HEK293 (cell line): Measurements from ENCODE around the gene PRKCA.

Experiments
- AEBP2 ChIP-seq: fragments of 450-650 bp; formaldehyde crosslinking; IDR thresholded peaks from 2 replicates; pipeline ENCODE4 v1.5.1; 2016; ENCODE audit warnings: missing biosample characterization, missing genetic modification characterization, borderline replicate concordance
- BCL11A ChIP-seq: fragments of 450-650 bp; formaldehyde crosslinking; IDR thresholded peaks from 2 replicates; pipeline ENCODE4 v1.5.1; 2016; ENCODE audit warnings: low read depth, missing biosample characterization, missing genetic modification characterization
- GLIS1 ChIP-seq: fragments of 450-650 bp; formaldehyde crosslinking; IDR thresholded peaks from 2 replicates; pipeline ENCODE4 v1.5.1; 2016; ENCODE audit warnings: missing biosample characterization, missing genetic modification characterization
- HIC1 ChIP-seq: fragments of 450-650 bp; formaldehyde crosslinking; IDR thresholded peaks from 2 replicates; pipeline ENCODE4 v1.5.1; 2016; ENCODE audit warnings: missing biosample characterization, missing genetic modification characterization
- PRDM2 ChIP-seq: fragments of 450-650 bp; formaldehyde crosslinking; IDR thresholded peaks from 2 replicates; pipeline ENCODE4 v1.5.1; 2016; ENCODE audit warnings: missing biosample characterization, missing genetic modification characterization, borderline replicate concordance
- SETDB1 ChIP-seq: IDR thresholded peaks from one replicate; pipeline ENCODE4 v1.6.1; 2017; ENCODE audit warnings: mild to moderate bottlenecking, low read length, moderate library complexity, mixed read lengths; ENCODE audit not compliant: insufficient read length
- SP7 ChIP-seq: fragments of 450-650 bp; formaldehyde crosslinking; IDR thresholded peaks from 2 replicates; pipeline ENCODE4 v1.5.1; 2016; ENCODE audit warnings: missing biosample characterization, missing genetic modification characterization
- ZBTB17 ChIP-seq: fragments of 450-650 bp; formaldehyde crosslinking; IDR thresholded peaks from 2 replicates; pipeline ENCODE4 v1.5.1; 2016; ENCODE audit warnings: missing biosample characterization, missing genetic modification characterization
- ZBTB21 ChIP-seq: fragments of 450-650 bp; formaldehyde crosslinking; IDR thresholded peaks from 2 replicates; pipeline ENCODE4 v1.5.1; 2017; ENCODE audit warnings: missing biosample characterization, missing genetic modification characterization
- ZBTB49 ChIP-seq: fragments of 450-650 bp; formaldehyde crosslinking; IDR thresholded peaks from 2 replicates; pipeline ENCODE4 v1.5.1; 2016; ENCODE audit warnings: missing biosample characterization, missing genetic modification characterization, low read depth
- ZNF140 ChIP-seq: fragments of 450-650 bp; formaldehyde crosslinking; IDR thresholded peaks from 2 replicates; pipeline ENCODE4 v1.5.1; 2016; ENCODE audit warnings: missing biosample characterization, missing genetic modification characterization
- ZNF18 ChIP-seq: fragments of 450-650 bp; formaldehyde crosslinking; IDR thresholded peaks from 2 replicates; pipeline ENCODE4 v1.5.1; 2016; ENCODE audit warnings: missing biosample characterization, missing genetic modification characterization
- ZNF24 ChIP-seq: fragments of 450-650 bp; formaldehyde crosslinking; IDR thresholded peaks from 2 replicates; pipeline ENCODE4 v1.5.1; 2016; ENCODE audit warnings: missing biosample characterization, missing genetic modification characterization
- ZNF266 ChIP-seq: fragments of 450-650 bp; formaldehyde crosslinking; IDR thresholded peaks from 2 replicates; pipeline ENCODE4 v1.5.1; 2016; ENCODE audit warnings: missing biosample characterization, missing genetic modification characterization, low read depth
- ZNF311 ChIP-seq: fragments of 450-650 bp; formaldehyde crosslinking; IDR thresholded peaks from 2 replicates; pipeline ENCODE4 v1.5.1; 2017; ENCODE audit warnings: missing biosample characterization, missing genetic modification characterization, borderline replicate concordance
- ZNF362 ChIP-seq: fragments of 450-650 bp; formaldehyde crosslinking; IDR thresholded peaks from 2 replicates; pipeline ENCODE4 v1.5.1; 2016; ENCODE audit warnings: missing biosample characterization, missing genetic modification characterization
- ZNF366 ChIP-seq: fragments of 450-650 bp; formaldehyde crosslinking; conservative IDR thresholded peaks from 2 replicates; pipeline ENCODE4 v1.5.1; 2016; ENCODE audit warnings: missing biosample characterization, missing genetic modification characterization
- ZNF426 ChIP-seq: fragments of 450-650 bp; formaldehyde crosslinking; IDR thresholded peaks from 2 replicates; pipeline ENCODE4 v1.5.1; 2017; ENCODE audit warnings: missing biosample characterization, missing genetic modification characterization, mild to moderate bottlenecking, inconsistent platforms, moderate library complexity
- ZNF513 ChIP-seq: fragments of 450-650 bp; IDR thresholded peaks from 2 replicates; pipeline ENCODE4 v1.5.1; 2018; ENCODE audit warnings: missing biosample characterization, missing genetic modification characterization
- ZNF514 ChIP-seq: fragments of 450-650 bp; formaldehyde crosslinking; IDR thresholded peaks from 2 replicates; pipeline ENCODE4 v1.5.1; 2016; ENCODE audit warnings: missing biosample characterization, missing genetic modification characterization
- ZNF580 ChIP-seq: fragments of 450-650 bp; formaldehyde crosslinking; IDR thresholded peaks from 2 replicates; pipeline ENCODE4 v1.5.1; 2016; ENCODE audit warnings: missing biosample characterization, missing genetic modification characterization

The PRKCA gene

GRCh38 chr17:66466840-66467367, 164.5 kb downstream of the PRKCA start (continued):
- TF ChIP-seq ZNF580 (no peak), ZBTB49 (tag by site-specific recombination) (no peak), BCL11A (tag by site-specific recombination) (no peak), PRDM2 (tag by site-specific recombination) (no peak), ZBTB21 (tag by site-specific recombination) (peak; percentile 88), SP7 (peak; percentile 82), ZNF513 (tag by site-specific recombination) (no peak), ZNF514 (tag by site-specific recombination) (no peak), AEBP2 (tag by site-specific recombination) (no peak), ZNF311 (no peak), SETDB1 (no peak), GLIS1 (tag by site-specific recombination) (no peak), ZNF266 (tag by site-specific recombination) (no peak), ZNF24 (0 out of 2 replicates have a peak, but pooled peaks have one; percentile 49), ZNF140 (tag by site-specific recombination) (no peak), ZNF18 (tag by site-specific recombination) (no peak), HIC1 (peak; percentile 76; the same call in 1 of the 2 replicates), ZBTB17 (peak; percentile 54), ZNF362 (no peak), ZNF366 (tag by site-specific recombination) (peak; percentile 72), ZNF426 (tag by site-specific recombination) (no peak)
- TF ChIP-seq, all 188 proteins: peak for 21
